ENCODE measurements around the gene BTN2A1.

- TF ChIP-seq YY1 (IDR thresholded peaks at IDR 0.05; ENCODE audit: low read depth) (no peak), REST (IDR thresholded peaks at IDR 0.05; ENCODE audit: low read depth) (no peak), USF1 (IDR thresholded peaks at IDR 0.05) (no peak), RAD21 (IDR thresholded peaks at IDR 0.05; ENCODE audit: low read depth) (no peak), FOXM1 (IDR thresholded peaks at IDR 0.05; ENCODE audit: borderline replicate concordance, low read depth) (no peak), EP300 (IDR thresholded peaks at IDR 0.05; ENCODE audit: borderline replicate concordance) (no peak), TAF1 (IDR thresholded peaks at IDR 0.05; ENCODE audit: low read depth) (no peak), ZBTB7A (IDR thresholded peaks at IDR 0.05; ENCODE audit: low read depth) (no peak), CREB1 (IDR thresholded peaks at IDR 0.05; ENCODE audit: low read depth) (no peak), MAX (IDR thresholded peaks at IDR 0.05) (no peak), CEBPB (IDR thresholded peaks at IDR 0.05) (no peak), NFIC (IDR thresholded peaks at IDR 0.05) (no peak), EGR1 (IDR thresholded peaks at IDR 0.05) (no peak), TCF12 (IDR thresholded peaks at IDR 0.05; ENCODE audit: low read depth) (no peak)
These were observed 49.9 kb downstream of the BTN2A1 start for GRCh38 chr6:26507658-26508057.
